Measurements from ENCODE around the gene ZNF575. TPM values are rescaled to one million over a fixed set of nuclear protein-coding genes. Genes with fewer than 3 reads are reported as not detected.

The ZNF575 gene
- total and polyA plus RNA-seq, 9 donors: 1.2 to 5.9 (median 2.8) TPM

GRCh38 chr19:43525836-43526771, 6.9 kb upstream of the ZNF575 start:
- peak overlapping the region; percentile 54 to 72 for H3K27ac ChIP-seq
- TF ChIP-seq POLR2A (IDR thresholded peaks at IDR 0.05): no peak
- no peak for TF ChIP-seq EP300 (IDR thresholded peaks at IDR 0.05)
- 5 to 6% (median 5%) methylated on average over 17 to 26 of the region's 26 CpGs for WGBS, 3 donors
- H3K27me3 ChIP-seq: no peaks in the 10 kb centered on the region
- H3K9me3 ChIP-seq: no peaks in the 10 kb centered on the region
- intact Hi-C loops (cut with DNase I): loop anchor here in 1 of 4 donors (5.0 kb wide), 1 partner anchor 64 kb away; no protein-coding TSS in a partner anchor
- peak in 3 of 5 donors; percentile 37 to 42 (median 40) for DNase-seq
- peak overlapping the region; percentile 87 for H3K4me3 ChIP-seq
- H3K4me1 ChIP-seq (ENCODE audit: insufficient read depth): peaks cover 6% of the 10 kb centered on the region
- no peaks in the 10 kb centered on the region for H3K36me3 ChIP-seq

GRCh38 chr19:43526884-43527859, 5.8 kb upstream of the ZNF575 start, which contains the start of gene ETHE1:
TSS of gene ETHE1 (minus strand) at chr19:43527201. CDS start at chr19:43527177, 24 bp downstream.
- peak within 1 kb of the TSS; percentile 87 for H3K4me3 ChIP-seq

GRCh38 chr19:43527860-43528622, 4.9 kb upstream of the ZNF575 start:
- Histone ChIP-seq H3K9me3 (no peaks in the 10 kb centered on the region), H3K27me3 (no peaks in the 10 kb centered on the region), H3K4me3 (peak overlapping the region; percentile 87), H3K36me3 (no peaks in the 10 kb centered on the region), H3K27ac (no peak overlapping the region), H3K4me1 (ENCODE audit: insufficient read depth) (peaks cover 9% of the 10 kb centered on the region)
- DNase-seq: peak in 2 of 5 donors; percentile 17 to 57
- TF ChIP-seq CTCF (IDR thresholded peaks at IDR 0.05) (no peak), POLR2A (IDR thresholded peaks at IDR 0.05) (no peak), EP300 (IDR thresholded peaks at IDR 0.05) (peak; percentile 35)
- WGBS, 3 donors: 15 to 21% (median 20%) methylated on average over 13 of the region's 13 CpGs
- intact Hi-C loops (cut with DNase I): loop anchor here in 1 of 4 donors (5.0 kb wide), 1 partner anchor 66 kb away; no protein-coding TSS in a partner anchor

More at GRCh38 chr19:43526884-43527859, 5.8 kb upstream of the ZNF575 start, which contains the start of gene ETHE1:
- no peaks in the 10 kb centered on the region for H3K9me3 ChIP-seq
- peak; percentile 66 to 83 (median 80) for DNase-seq
- no peaks in the 10 kb centered on the region for H3K36me3 ChIP-seq
- intact Hi-C loops (cut with DNase I): loop anchor here in 1 of 4 donors (5.0 kb wide), 1 partner anchor 65 kb away; no protein-coding TSS in a partner anchor
- WGBS, 3 donors: 2 to 3% (median 2%) methylated on average over 54 of the region's 54 CpGs
- peak within 1 kb of the TSS; percentile 54 to 72 for H3K27ac ChIP-seq
- H3K27me3 ChIP-seq: no peaks in the 10 kb centered on the region
- H3K4me1 ChIP-seq (ENCODE audit: insufficient read depth): peaks cover 6% of the 10 kb centered on the region
- TF ChIP-seq CTCF (IDR thresholded peaks at IDR 0.05) (no peak), POLR2A (IDR thresholded peaks at IDR 0.05) (peak; percentile 58)

- TF ChIP-seq CTCF (IDR thresholded peaks at IDR 0.05) (no peak), POLR2A (IDR thresholded peaks at IDR 0.05) (no peak), EP300 (IDR thresholded peaks at IDR 0.05) (no peak)
These were observed 422 bp upstream of the ZNF575 start for GRCh38 chr19:43532571-43532961.

More at GRCh38 chr19:43532571-43532961, 422 bp upstream of the ZNF575 start:
- no peaks in the 10 kb centered on the region for H3K9me3 ChIP-seq
- H3K27me3 ChIP-seq: no peaks in the 10 kb centered on the region
- peak overlapping the region; percentile 65 for H3K4me3 ChIP-seq
- 0 to 1% (median 0%) methylated on average over 16 of the region's 16 CpGs for WGBS, 3 donors
- peaks cover 6% of the 10 kb centered on the region for H3K4me1 ChIP-seq (ENCODE audit: insufficient read depth)
- DNase-seq: peak in 4 of 5 donors; percentile 43 to 69 (median 68)
- peak overlapping the region in 1 of 2 donors; percentile 74 for H3K27ac ChIP-seq
- intact Hi-C loops (cut with DNase I): loop anchor here in 1 of 4 donors (5.0 kb wide), 1 partner anchor 65 kb away; the partner anchor contains the start of genes IRGQ and ZNF576
- H3K36me3 ChIP-seq: no peaks in the 10 kb centered on the region
